Stimulated activated CD8-positive, alpha-beta memory T cell treated with anti-CD3 and anti-CD28 coated beads, Interleukin-7, amount 100 ng/mL, for 1 hour (primary cell): ENCODE results near the gene TSPAN14.
"Not testable (repeated sequence)": the region's sequence is repeated elsewhere in the genome, so short reads cannot be mapped to it uniquely, and the experiment has no call there.

Experiments
- DNase-seq, 2 donors: peaks; one replicate each; pipeline ENCODE4 v3.0.0-alpha.2; 2020; ENCODE audit warnings: low read depth in 2 of 2

The TSPAN14 gene

GRCh38 chr10:80542053-80542452, 87.9 kb downstream of the TSPAN14 start:
- no peak for DNase-seq

GRCh38 chr10:80542652-80543318, 88.7 kb downstream of the TSPAN14 start:
- no peak for DNase-seq

- DNase-seq, result not testable (repeated sequence)
Observed at GRCh38 chr10:80543319-80543672, 89.2 kb downstream of the TSPAN14 start.

- no peak for DNase-seq
Observed at GRCh38 chr10:80544316-80544953, 90.3 kb downstream of the TSPAN14 start.

- no peak for DNase-seq
Observed at GRCh38 chr10:80545258-80545881, 91.3 kb downstream of the TSPAN14 start.

- no peak for DNase-seq
Observed at GRCh38 chr10:80552151-80552646, 98.1 kb downstream of the TSPAN14 start.

- no peak for DNase-seq
Observed at GRCh38 chr10:80553436-80553835, 99.3 kb downstream of the TSPAN14 start.

GRCh38 chr10:80554050-80554449, 99.9 kb downstream of the TSPAN14 start:
- no peak for DNase-seq

GRCh38 chr10:80555415-80555814, 101.3 kb downstream of the TSPAN14 start:
- DNase-seq, result no peak

- DNase-seq, result no peak
Observed at GRCh38 chr10:80561950-80562349, 107.8 kb downstream of the TSPAN14 start.

- DNase-seq, result no peak
Observed at GRCh38 chr10:80567292-80567691, 113.2 kb downstream of the TSPAN14 start.

GRCh38 chr10:80569131-80569895, 115.2 kb downstream of the TSPAN14 start:
- DNase-seq, result no peak

- DNase-seq, result no peak
Observed at GRCh38 chr10:80571352-80571751, 117.2 kb downstream of the TSPAN14 start.

GRCh38 chr10:80579181-80579763, 125.2 kb downstream of the TSPAN14 start:
- no peak for DNase-seq

GRCh38 chr10:80579849-80580637, 125.9 kb downstream of the TSPAN14 start:
- DNase-seq, result no peak

GRCh38 chr10:80580638-80581468, 126.7 kb downstream of the TSPAN14 start:
- no peak for DNase-seq

- no peak for DNase-seq
Observed at GRCh38 chr10:80581469-80581835, 127.3 kb downstream of the TSPAN14 start.

GRCh38 chr10:80582286-80582960, 128.3 kb downstream of the TSPAN14 start:
- DNase-seq, result no peak
